Endothelial cell (in vitro differentiated cells): ENCODE measurements around the gene UCP3. TPM values are rescaled to one million over a fixed set of nuclear protein-coding genes. Genes with fewer than 3 reads are reported as not detected.
A peak's percentile ranks its signal among the peaks of the same experiment; 100 is the strongest.

ENCODE experiments used
- DNase-seq: peaks from one replicate; pipeline ENCODE4 v3.0.0; 2021; ENCODE audit warnings: low spot score
- H3K27ac Mint-ChIP-seq: one replicate; pipeline ENCODE4 v1.8.0; 2021; ENCODE audit warnings: mixed read lengths, inconsistent platforms; ENCODE audit not compliant: unreplicated experiment
- H3K27me3 Mint-ChIP-seq: one replicate; pipeline ENCODE4 v1.8.0; 2021; ENCODE audit warnings: mild to moderate bottlenecking, moderate library complexity, mixed read lengths, inconsistent platforms; ENCODE audit not compliant: unreplicated experiment
- H3K36me3 Mint-ChIP-seq: one replicate; pipeline ENCODE4 v1.8.0; 2021; ENCODE audit warnings: mild to moderate bottlenecking, low read depth, mixed read lengths, inconsistent platforms; ENCODE audit not compliant: unreplicated experiment
- H3K4me1 Mint-ChIP-seq: one replicate; pipeline ENCODE4 v1.8.0; 2021; ENCODE audit warnings: mild to moderate bottlenecking, mixed read lengths, inconsistent platforms; ENCODE audit not compliant: unreplicated experiment
- H3K4me3 Mint-ChIP-seq: one replicate; pipeline ENCODE4 v1.8.0; 2021; ENCODE audit warnings: mild to moderate bottlenecking, mixed read lengths, inconsistent platforms; ENCODE audit not compliant: unreplicated experiment
- H3K9me3 Mint-ChIP-seq: one replicate; pipeline ENCODE4 v1.8.0; 2021; ENCODE audit warnings: mixed read lengths, inconsistent platforms; ENCODE audit not compliant: unreplicated experiment
- CTCF ChIP-seq: fragments of 200-600 bp; sonication (generic); IDR thresholded peaks from one replicate; pipeline ENCODE4 v1.5.0; 2021; ENCODE audit warnings: antibody characterized with exemption; ENCODE audit not compliant: unreplicated experiment
- total RNA-seq: library from RNA; stranded (reverse); fragmentation: NEBNext Ultra II Directional; extraction: Animal tissue kit (Norgen Biotek cat#: 25700); gene quantifications from one replicate; pipeline ENCODE4 v1.2.1, GENCODE V29; 2021; ENCODE audit not compliant: unreplicated experiment

Gene UCP3
- total RNA-seq, 1 donor from 2014 or later: 1.6 TPM

GRCh38 chr11:73982990-73983740 is 25.7 kb downstream of the UCP3 start:
- H3K36me3 Mint-ChIP-seq: peaks cover 9% of the 10 kb centered on the region
- TF ChIP-seq CTCF: no peak
- peak; percentile 87 for DNase-seq
- no peaks in the 10 kb centered on the region for H3K9me3 Mint-ChIP-seq
- H3K27me3 Mint-ChIP-seq: peaks cover 12% of the 10 kb centered on the region
- H3K4me3 Mint-ChIP-seq: peak overlapping the region; percentile 98
- peak overlapping the region; percentile 99 for H3K27ac Mint-ChIP-seq
- peaks cover 31% of the 10 kb centered on the region for H3K4me1 Mint-ChIP-seq

GRCh38 chr11:73982595-73982989 is 26.3 kb downstream of the UCP3 start, which contains the start of gene UCP2:
Gene UCP2, minus strand, starts transcription at chr11:73982843. Its CDS starts 4,465 bp downstream, at chr11:73978378.
- H3K4me1 Mint-ChIP-seq: peaks cover 31% of the 10 kb centered on the region
- peak within 1 kb of the TSS; percentile 98 for H3K4me3 Mint-ChIP-seq
- H3K27ac Mint-ChIP-seq: peak within 1 kb of the TSS; percentile 99
- peak; percentile 82 for DNase-seq
- no peaks in the 10 kb centered on the region for H3K9me3 Mint-ChIP-seq
- TF ChIP-seq CTCF: no peak
- peaks cover 9% of the 10 kb centered on the region for H3K36me3 Mint-ChIP-seq
- peaks cover 13% of the 10 kb centered on the region for H3K27me3 Mint-ChIP-seq

- Mint-ChIP-seq H3K4me1 (peaks cover 31% of the 10 kb centered on the region), H3K27me3 (peaks cover 13% of the 10 kb centered on the region), H3K9me3 (no peaks in the 10 kb centered on the region), H3K27ac (no peak overlapping the region), H3K36me3 (peaks cover 12% of the 10 kb centered on the region), H3K4me3 (peak overlapping the region; percentile 91)
- DNase-seq: no peak
- TF ChIP-seq CTCF: no peak
Measured at GRCh38 chr11:73981051-73981805, 27.7 kb downstream of the UCP3 start.

GRCh38 chr11:73980001-73980961 is 28.6 kb downstream of the UCP3 start:
- no peaks in the 10 kb centered on the region for H3K9me3 Mint-ChIP-seq
- peak; percentile 24 for DNase-seq
- H3K27me3 Mint-ChIP-seq: peaks cover 13% of the 10 kb centered on the region
- peaks cover 31% of the 10 kb centered on the region for H3K4me1 Mint-ChIP-seq
- H3K4me3 Mint-ChIP-seq: no peak overlapping the region
- no peak for TF ChIP-seq CTCF
- peaks cover 12% of the 10 kb centered on the region for H3K36me3 Mint-ChIP-seq
- peak overlapping the region; percentile 75 for H3K27ac Mint-ChIP-seq
